HCT116 (cell line): Measurements from ENCODE around the gene OR52B6.

ENCODE experiments used
- CEBPB ChIP-seq: IDR thresholded peaks from 2 replicates; pipeline ENCODE4 v1.6.1; 2012; ENCODE audit warnings: low read depth
- CTCF ChIP-seq, 3 experiments: fragments of 200-600 bp in 1 of 3; sonication (generic) in 1 of 3; IDR thresholded peaks in 2 of 3; conservative IDR thresholded peaks in 1 of 3; 2 replicates each; pipeline ENCODE4 v1.5.1; 2012 to 2017; ENCODE audit warnings: low read depth in 2 of 3, low read length in 2 of 3, antibody characterized with exemption in 1 of 3, borderline replicate concordance in 1 of 3, control low read depth in 1 of 3, mild to moderate bottlenecking in 1 of 3, mixed read lengths in 1 of 3, mixed run types in 1 of 3, moderate library complexity in 1 of 3; ENCODE audit not compliant: insufficient read depth in 1 of 3
- EGR1 ChIP-seq: IDR thresholded peaks from 2 replicates; pipeline ENCODE4 v1.6.1; 2012; ENCODE audit warnings: low read depth
- EZH2phosphoT487 ChIP-seq: fragments of 200-600 bp; IDR thresholded peaks from 2 replicates; pipeline ENCODE4 v1.6.1; 2018; ENCODE audit warnings: antibody characterized with exemption, borderline replicate concordance
- MAX ChIP-seq: IDR thresholded peaks from 2 replicates; pipeline ENCODE4 v1.6.1; 2012
- POLR2A ChIP-seq: IDR thresholded peaks from 2 replicates; pipeline ENCODE4 v1.7.0; 2011; ENCODE audit warnings: borderline replicate concordance; ENCODE audit not compliant: insufficient read depth, insufficient read length; ENCODE audit errors: extremely low read depth
- POLR2AphosphoS5 ChIP-seq: IDR thresholded peaks from 2 replicates; pipeline ENCODE4 v1.6.1; 2011; ENCODE audit warnings: mild to moderate bottlenecking, low read depth, low read length, moderate library complexity
- RAD21 ChIP-seq: IDR thresholded peaks from 2 replicates; pipeline ENCODE4 v1.6.1; 2012; ENCODE audit warnings: low read depth, mild to moderate bottlenecking
- SP1 ChIP-seq: IDR thresholded peaks from 2 replicates; pipeline ENCODE4 v1.6.1; 2012; ENCODE audit warnings: low read depth
- TCF7L2 ChIP-seq: IDR thresholded peaks from 2 replicates; pipeline ENCODE4 v1.7.0; 2011; ENCODE audit warnings: borderline replicate concordance, inconsistent platforms; ENCODE audit not compliant: insufficient read depth, insufficient read length; ENCODE audit errors: extremely low read depth
- YY1 ChIP-seq: IDR thresholded peaks from 2 replicates; pipeline ENCODE4 v1.6.1; 2011; ENCODE audit warnings: low read length, low read depth, moderate library complexity, mild to moderate bottlenecking; ENCODE audit not compliant: insufficient replicate concordance; ENCODE audit errors: extremely low read depth
- ZFX ChIP-seq: fragments of 450-650 bp; IDR thresholded peaks from 2 replicates; pipeline ENCODE4 v1.6.1; 2017
- TF ChIP-seq, protein P1 (sequence below): IDR thresholded peaks from 2 replicates; pipeline ENCODE4 v1.6.1; 2011; ENCODE audit warnings: mild to moderate bottlenecking, low read length, moderate library complexity; ENCODE audit not compliant: insufficient replicate concordance; ENCODE audit errors: extremely low read depth

- TF ChIP-seq CTCF (IDR thresholded peaks at IDR 0.05 in 2 of 3, conservative IDR thresholded peaks at IDR 0.05 in 1 of 3; ENCODE audit: borderline replicate concordance in 1 of 3, insufficient read depth in 1 of 3, low read depth in 2 of 3, low read length in 2 of 3) (no peak), RAD21 (no peak), POLR2AphosphoS5 (no peak), MAX (no peak), TCF7L2 (no peak), EGR1 (no peak), EZH2phosphoT487 (no peak), POLR2A (no peak), CEBPB (no peak), ZFX (no peak), YY1 (no peak), SP1 (no peak)
- TF ChIP-seq, protein P1, sequence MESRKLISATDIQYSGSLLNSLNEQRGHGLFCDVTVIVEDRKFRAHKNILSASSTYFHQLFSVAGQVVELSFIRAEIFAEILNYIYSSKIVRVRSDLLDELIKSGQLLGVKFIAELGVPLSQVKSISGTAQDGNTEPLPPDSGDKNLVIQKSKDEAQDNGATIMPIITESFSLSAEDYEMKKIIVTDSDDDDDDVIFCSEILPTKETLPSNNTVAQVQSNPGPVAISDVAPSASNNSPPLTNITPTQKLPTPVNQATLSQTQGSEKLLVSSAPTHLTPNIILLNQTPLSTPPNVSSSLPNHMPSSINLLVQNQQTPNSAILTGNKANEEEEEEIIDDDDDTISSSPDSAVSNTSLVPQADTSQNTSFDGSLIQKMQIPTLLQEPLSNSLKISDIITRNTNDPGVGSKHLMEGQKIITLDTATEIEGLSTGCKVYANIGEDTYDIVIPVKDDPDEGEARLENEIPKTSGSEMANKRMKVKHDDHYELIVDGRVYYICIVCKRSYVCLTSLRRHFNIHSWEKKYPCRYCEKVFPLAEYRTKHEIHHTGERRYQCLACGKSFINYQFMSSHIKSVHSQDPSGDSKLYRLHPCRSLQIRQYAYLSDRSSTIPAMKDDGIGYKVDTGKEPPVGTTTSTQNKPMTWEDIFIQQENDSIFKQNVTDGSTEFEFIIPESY = no peak
Observed at GRCh38 chr11:5531053-5531831, 49.4 kb upstream of the OR52B6 start.
